ENCODE measurements around the gene GGCT. TPM values are rescaled to one million over a fixed set of nuclear protein-coding genes. Genes with fewer than 3 reads are reported as not detected.
"Not testable (repeated sequence)": the region's sequence is repeated elsewhere in the genome, so short reads cannot be mapped to it uniquely, and the experiment has no call there.

The GGCT gene
- total RNA-seq, 1 donor from 2014 or later: 42.7 TPM

- intact Hi-C loops (cut with micrococcal nuclease): not testable (repeated sequence)
Observed at GRCh38 chr7:30481416-30481815, 23.2 kb downstream of the GGCT start.

- intact Hi-C loops (cut with micrococcal nuclease): loop anchor here (1.0 to 2.0 kb wide), 8 partner anchors 25 to 453 kb away; partner anchors contain the start of genes FKBP14, GARS1, GGCT and MTURN
Observed at GRCh38 chr7:30479202-30480120, 25.2 kb downstream of the GGCT start.

GRCh38 chr7:30478349-30479201 lies 26.1 kb downstream of the GGCT start, which contains the start of gene NOD1:
Gene NOD1, minus strand, starts transcription at chr7:30478784. Its CDS starts 21,863 bp downstream, at chr7:30456921.
- intact Hi-C loops (cut with micrococcal nuclease): loop anchor here (1.0 to 2.0 kb wide), 10 partner anchors 26 to 452 kb away; partner anchors contain the start of genes FKBP14, GARS1, GGCT and MTURN

- intact Hi-C loops (cut with micrococcal nuclease): no loop called here
Observed at GRCh38 chr7:30476459-30477145, 28.0 kb downstream of the GGCT start.

GRCh38 chr7:30475580-30475979 lies 29.0 kb downstream of the GGCT start:
- intact Hi-C loops (cut with micrococcal nuclease): no loop called here

GRCh38 chr7:30474893-30475292 lies 29.7 kb downstream of the GGCT start:
- intact Hi-C loops (cut with micrococcal nuclease): no loop called here

GRCh38 chr7:30474485-30474884 lies 30.1 kb downstream of the GGCT start:
- intact Hi-C loops (cut with micrococcal nuclease): no loop called here

- intact Hi-C loops (cut with micrococcal nuclease): no loop called here
Observed at GRCh38 chr7:30473903-30474302, 30.7 kb downstream of the GGCT start.

- intact Hi-C loops (cut with micrococcal nuclease): no loop called here
Observed at GRCh38 chr7:30472784-30473775, 31.5 kb downstream of the GGCT start.

- intact Hi-C loops (cut with micrococcal nuclease): no loop called here
Observed at GRCh38 chr7:30472081-30472783, 32.4 kb downstream of the GGCT start.

GRCh38 chr7:30471205-30471604 lies 33.4 kb downstream of the GGCT start:
- intact Hi-C loops (cut with micrococcal nuclease): no loop called here

GRCh38 chr7:30470771-30471170 lies 33.9 kb downstream of the GGCT start:
- intact Hi-C loops (cut with micrococcal nuclease): no loop called here

- intact Hi-C loops (cut with micrococcal nuclease): no loop called here
Observed at GRCh38 chr7:30470163-30470770, 34.4 kb downstream of the GGCT start.

- intact Hi-C loops (cut with micrococcal nuclease): no loop called here
Observed at GRCh38 chr7:30469303-30469702, 35.3 kb downstream of the GGCT start.

GRCh38 chr7:30468791-30469190 lies 35.8 kb downstream of the GGCT start:
- intact Hi-C loops (cut with micrococcal nuclease): no loop called here

- intact Hi-C loops (cut with micrococcal nuclease): no loop called here
Observed at GRCh38 chr7:30468041-30468440, 36.6 kb downstream of the GGCT start.

- intact Hi-C loops (cut with micrococcal nuclease): no loop called here
Observed at GRCh38 chr7:30467271-30467670, 37.4 kb downstream of the GGCT start.

- intact Hi-C loops (cut with micrococcal nuclease): no loop called here
Observed at GRCh38 chr7:30466266-30466665, 38.4 kb downstream of the GGCT start.

- intact Hi-C loops (cut with micrococcal nuclease): no loop called here
Observed at GRCh38 chr7:30465811-30466180, 38.8 kb downstream of the GGCT start.
